Activated CD8-positive, alpha-beta T cell treated with anti-CD3 and anti-CD28 coated beads for 36 hours (primary cell): ENCODE measurements around the gene CCDC86. TPM values are rescaled to one million over a fixed set of nuclear protein-coding genes. Genes with fewer than 3 reads are reported as not detected.

Experiments
- ATAC-seq: fragments of 200-7000 bp; cut with Tn5 transposase; one replicate; pipeline ENCODE4 v1.10.0; 2021; ENCODE audit warnings: mild to moderate bottlenecking, moderate library complexity
- CTCF ChIA-PET: fragments of 350-600 bp; sonication (Branson Sonifier 250); formaldehyde crosslinking; loops from one replicate; lab custom pipeline; 2021; ENCODE audit warnings: antibody characterized with exemption; lab: Charles Lee
- POLR2A ChIA-PET: fragments of 350-600 bp; sonication (Branson Sonifier 250); formaldehyde crosslinking; loops from one replicate; lab custom pipeline; 2021; ENCODE audit warnings: antibody characterized with exemption; lab: Charles Lee
- DNase-seq: peaks from one replicate; pipeline ENCODE4 v3.0.0-alpha.2; 2020
- H3K27ac Mint-ChIP-seq: one replicate; pipeline ENCODE4 v1.8.0; 2021; ENCODE audit warnings: mild to moderate bottlenecking, mixed read lengths
- H3K27me3 Mint-ChIP-seq: one replicate; pipeline ENCODE4 v1.8.0; 2021; ENCODE audit warnings: mixed read lengths
- H3K36me3 Mint-ChIP-seq: one replicate; pipeline ENCODE4 v1.8.0; 2021; ENCODE audit warnings: low read depth, mixed read lengths
- H3K4me1 Mint-ChIP-seq: one replicate; pipeline ENCODE4 v1.8.0; 2021; ENCODE audit warnings: low read depth, mixed read lengths
- H3K4me3 Mint-ChIP-seq: one replicate; pipeline ENCODE4 v1.8.0; 2021; ENCODE audit warnings: mild to moderate bottlenecking, moderate library complexity, mixed read lengths
- H3K9me3 Mint-ChIP-seq: one replicate; pipeline ENCODE4 v1.8.0; 2021; ENCODE audit warnings: mixed read lengths
- CTCF ChIP-seq: fragments of 200-600 bp; IDR thresholded peaks from one replicate; pipeline ENCODE4 v1.8.0; 2022; ENCODE audit warnings: antibody characterized with exemption, mild to moderate bottlenecking
- intact Hi-C: fragments of 100-400 bp; cut with micrococcal nuclease; formaldehyde crosslinking; loops from one replicate; pipeline ENCODE4 v1.10.0; 2022
- total RNA-seq, 2 experiments: library from RNA; stranded (reverse); gene quantifications; one replicate each; pipeline ENCODE4 v1.2.3, GENCODE V29; 2021

Gene CCDC86
- total RNA-seq, 2 experiments from 2014 or later, result 48.1 to 51.4 TPM

GRCh38 chr11:60858731-60859464 is 17.0 kb downstream of the CCDC86 start:
- Mint-ChIP-seq H3K27ac (peak overlapping the region; percentile 60), H3K4me3 (no peak overlapping the region), H3K36me3 (peaks cover under 1% of the 10 kb centered on the region), H3K9me3 (no peaks in the 10 kb centered on the region), H3K27me3 (no peaks in the 10 kb centered on the region), H3K4me1 (peaks cover 23% of the 10 kb centered on the region)
- TF ChIP-seq CTCF, result no peak
- intact Hi-C loops, result no loop called here
- ChIA-PET POLR2A (no interaction called here), CTCF (interaction anchor here (1.3 kb wide), 1 partner anchor 29 kb away, joined by 4 read pairs; no protein-coding TSS in a partner anchor)
- ATAC-seq (peak; percentile 81), DNase-seq (peak; percentile 30)

- intact Hi-C loops, result no loop called here
- DNase-seq, result no peak
- Mint-ChIP-seq H3K4me1 (peaks cover 23% of the 10 kb centered on the region), H3K4me3 (no peak overlapping the region), H3K27ac (no peak overlapping the region), H3K9me3 (no peaks in the 10 kb centered on the region), H3K27me3 (no peaks in the 10 kb centered on the region), H3K36me3 (no peaks in the 10 kb centered on the region)
- POLR2A ChIA-PET, result interaction anchor here (1.4 kb wide), 1 partner anchor 12 kb away, joined by 6 read pairs; no protein-coding TSS in a partner anchor
- CTCF ChIA-PET, result interaction anchor here (0.6 to 1.9 kb wide), 2 partner anchors 12 to 328 kb away, joined by 3 to 4 read pairs; no protein-coding TSS in a partner anchor
- TF ChIP-seq CTCF, result no peak
- ATAC-seq, result no peak
Measured at GRCh38 chr11:60859616-60860250, 17.8 kb downstream of the CCDC86 start.

GRCh38 chr11:60860943-60861342 is 19.0 kb downstream of the CCDC86 start:
- DNase-seq, result no peak
- Mint-ChIP-seq H3K27me3 (no peaks in the 10 kb centered on the region), H3K9me3 (no peaks in the 10 kb centered on the region), H3K4me1 (peaks cover 20% of the 10 kb centered on the region), H3K36me3 (no peaks in the 10 kb centered on the region), H3K4me3 (no peak overlapping the region), H3K27ac (no peak overlapping the region)
- TF ChIP-seq CTCF, result no peak
- POLR2A ChIA-PET, result interaction anchor here (1.4 kb wide), 1 partner anchor 11 kb away, joined by 6 read pairs; no protein-coding TSS in a partner anchor
- ATAC-seq, result no peak
- CTCF ChIA-PET, result interaction anchor here (1.9 kb wide), 1 partner anchor 10 kb away, joined by 4 read pairs; no protein-coding TSS in a partner anchor
- intact Hi-C loops, result no loop called here

- DNase-seq (no peak), ATAC-seq (no peak)
- CTCF ChIA-PET, result no interaction called here
- Mint-ChIP-seq H3K36me3 (no peaks in the 10 kb centered on the region), H3K4me1 (peaks cover 20% of the 10 kb centered on the region), H3K27ac (no peak overlapping the region), H3K4me3 (no peak overlapping the region), H3K27me3 (no peaks in the 10 kb centered on the region), H3K9me3 (no peaks in the 10 kb centered on the region)
- POLR2A ChIA-PET, result no interaction called here
- TF ChIP-seq CTCF, result no peak
- intact Hi-C loops, result no loop called here
Measured at GRCh38 chr11:60862171-60862570, 20.3 kb downstream of the CCDC86 start.
